Stimulated activated CD8-positive, alpha-beta memory T cell treated with anti-CD3 and anti-CD28 coated beads, Interleukin-4, amount 100 ng/mL, for 4 hours (primary cell): ENCODE data around the gene ZNF697.

Experiments used
- DNase-seq, 2 donors: peaks; one replicate each; pipeline ENCODE4 v3.0.0-alpha.2; 2020; ENCODE audit warnings: low read depth in 2 of 2, low spot score in 1 of 2

ZNF697 gene

DNA sequence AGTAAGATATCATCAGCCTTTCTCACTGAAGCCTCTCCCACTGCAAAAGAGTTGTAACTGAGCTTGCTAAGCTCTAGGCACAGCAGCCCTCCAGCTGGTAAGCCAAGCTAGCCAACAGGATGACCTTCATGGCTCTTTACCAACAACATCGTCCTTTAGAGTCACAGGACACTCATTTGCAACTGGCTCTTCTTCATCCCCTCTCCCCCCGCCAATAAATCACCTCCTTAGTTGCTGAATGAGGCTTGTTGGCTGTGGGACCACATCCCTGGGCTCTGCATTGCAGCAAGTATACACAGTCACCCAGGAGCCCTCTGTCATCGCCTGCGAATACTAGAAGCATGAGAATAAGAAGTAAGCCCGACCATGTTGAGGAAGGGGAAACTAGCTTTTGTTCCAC is 16.0 kb upstream of the ZNF697 start:
- DNase-seq, result no peak

DNA sequence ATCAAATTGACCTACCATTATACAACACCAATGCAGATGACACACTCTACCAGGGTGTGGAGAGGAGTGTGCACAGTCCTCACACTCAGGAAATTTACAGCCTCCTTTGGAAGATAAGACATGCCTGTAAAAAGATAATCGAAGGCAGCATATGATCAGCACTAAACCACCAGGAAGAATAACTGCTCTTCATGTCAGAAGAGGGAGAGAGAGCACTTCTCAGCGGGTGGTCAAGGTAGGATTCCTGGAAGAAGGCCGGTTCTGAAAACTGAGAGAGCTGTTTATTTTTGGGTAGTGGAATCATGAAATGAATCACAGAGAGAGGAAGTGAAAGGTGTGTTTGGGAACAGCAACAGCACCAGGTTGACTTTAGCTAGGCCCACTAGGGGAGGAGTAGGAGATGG is 14.0 kb upstream of the ZNF697 start:
- DNase-seq, result no peak

DNA sequence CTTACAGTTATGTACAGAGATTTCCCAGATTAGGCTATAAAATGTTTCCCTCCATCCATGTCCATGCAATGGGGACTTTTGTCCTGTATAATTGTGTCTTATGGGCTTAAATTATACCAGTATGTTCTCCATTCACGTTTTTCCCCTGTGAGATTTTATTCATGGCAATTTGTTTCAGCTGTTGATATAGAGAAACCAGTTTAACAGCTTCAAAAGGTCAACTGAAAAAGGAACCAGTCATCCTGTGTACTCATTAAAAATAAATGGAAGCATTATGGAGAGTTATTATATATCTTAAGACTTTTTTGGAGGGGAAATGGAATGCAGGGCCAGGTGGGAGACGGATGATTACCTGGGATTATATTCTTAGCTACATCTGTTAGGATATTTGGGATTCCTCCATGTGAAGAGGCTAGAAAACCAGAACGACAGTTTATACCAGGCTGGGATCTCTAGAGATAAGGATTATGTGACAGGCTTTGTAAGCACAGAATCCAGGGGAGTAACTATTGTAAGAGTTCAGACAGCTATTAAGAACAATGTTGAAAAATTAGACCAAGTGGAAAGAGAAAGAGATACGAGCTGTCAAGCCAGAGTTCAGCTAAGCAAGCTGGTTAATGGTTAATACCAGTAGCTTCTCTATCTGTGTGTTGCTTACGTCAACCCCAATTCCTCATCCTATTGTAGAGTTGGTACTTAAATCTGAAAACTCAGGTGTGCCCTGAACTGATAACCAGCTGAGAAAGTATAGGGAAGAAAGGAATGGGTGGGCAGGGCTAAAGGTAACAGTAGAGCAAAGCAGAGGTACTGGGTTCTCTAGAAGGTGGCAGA is 12.4 kb upstream of the ZNF697 start:
- no peak for DNase-seq

DNA sequence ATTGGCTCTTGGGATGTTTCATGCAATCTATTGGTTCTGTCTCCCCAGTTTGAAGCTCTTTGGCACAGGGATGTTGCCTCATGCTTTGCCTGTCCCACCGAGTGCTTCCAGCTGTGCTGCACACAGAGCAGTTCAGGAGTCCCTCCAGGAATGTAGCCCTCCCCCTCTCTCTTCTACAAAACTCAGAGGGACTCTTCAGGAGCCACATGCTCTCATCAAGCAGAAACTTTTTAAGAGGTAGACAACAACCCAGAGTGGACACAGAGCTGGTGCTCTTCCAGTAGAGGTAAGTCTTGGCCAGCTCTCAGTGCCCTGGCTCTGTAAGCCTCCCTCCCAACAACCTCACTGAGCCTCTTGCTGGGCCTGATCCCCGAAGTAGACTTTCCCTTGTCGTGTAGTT is 11.6 kb upstream of the ZNF697 start:
- no peak for DNase-seq

- DNase-seq, result no peak
These were observed 8.4 kb upstream of the ZNF697 start for GRCh38 chr1:119656410-119656955.

DNA sequence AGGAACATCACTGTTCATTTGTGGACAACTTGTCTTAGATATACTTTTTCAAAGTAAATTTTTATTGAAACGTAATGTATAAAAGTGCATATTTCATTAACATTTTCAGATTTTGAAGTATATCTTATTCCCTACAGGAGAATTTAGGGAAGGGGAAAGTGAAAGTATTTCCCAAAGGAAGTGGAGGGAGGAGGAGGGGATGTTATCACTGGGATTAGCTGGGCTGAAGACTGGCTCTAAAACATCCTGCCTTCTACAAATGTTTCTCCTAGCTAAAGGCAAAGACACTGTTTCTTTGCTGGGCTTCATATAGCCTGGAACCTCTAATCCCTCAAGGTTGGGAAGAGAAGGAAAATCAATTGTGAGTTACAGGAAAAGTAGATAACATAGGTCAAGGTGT is 7.1 kb upstream of the ZNF697 start:
- DNase-seq, result no peak

- no peak for DNase-seq
These were observed 5.7 kb upstream of the ZNF697 start for GRCh38 chr1:119653839-119654170.

- no peak for DNase-seq
These were observed 5.2 kb upstream of the ZNF697 start for GRCh38 chr1:119653135-119653838.

DNA sequence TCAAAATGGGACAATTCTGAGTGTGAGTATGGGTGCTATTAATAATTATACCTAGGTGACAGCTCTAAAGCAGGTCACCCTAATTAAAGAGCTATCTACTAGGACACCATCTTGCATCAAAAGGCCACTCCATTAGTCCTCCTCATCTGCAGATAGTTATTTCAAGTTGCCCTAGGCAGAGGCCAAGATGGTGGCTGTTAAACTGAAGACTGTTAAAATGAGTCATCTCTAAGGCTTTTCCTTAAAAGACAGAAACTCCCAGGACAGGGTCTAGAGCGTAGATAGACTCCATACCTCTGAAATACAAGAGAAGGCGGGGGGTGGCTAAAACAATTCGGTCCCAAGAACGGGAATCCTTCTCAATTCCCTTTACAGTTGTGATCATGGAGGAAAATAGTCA is 4.5 kb upstream of the ZNF697 start:
- no peak for DNase-seq

GRCh38 chr1:119651641-119652040 is 3.6 kb upstream of the ZNF697 start:
- DNase-seq, result no peak

- DNase-seq, result no peak
These were observed 3.1 kb upstream of the ZNF697 start for GRCh38 chr1:119651133-119651532.

GRCh38 chr1:119648620-119649004 is 546 bp upstream of the ZNF697 start:
- DNase-seq, result no peak

- DNase-seq, result no peak
These were observed 785 bp downstream of the ZNF697 start for GRCh38 chr1:119647228-119647733.

DNA sequence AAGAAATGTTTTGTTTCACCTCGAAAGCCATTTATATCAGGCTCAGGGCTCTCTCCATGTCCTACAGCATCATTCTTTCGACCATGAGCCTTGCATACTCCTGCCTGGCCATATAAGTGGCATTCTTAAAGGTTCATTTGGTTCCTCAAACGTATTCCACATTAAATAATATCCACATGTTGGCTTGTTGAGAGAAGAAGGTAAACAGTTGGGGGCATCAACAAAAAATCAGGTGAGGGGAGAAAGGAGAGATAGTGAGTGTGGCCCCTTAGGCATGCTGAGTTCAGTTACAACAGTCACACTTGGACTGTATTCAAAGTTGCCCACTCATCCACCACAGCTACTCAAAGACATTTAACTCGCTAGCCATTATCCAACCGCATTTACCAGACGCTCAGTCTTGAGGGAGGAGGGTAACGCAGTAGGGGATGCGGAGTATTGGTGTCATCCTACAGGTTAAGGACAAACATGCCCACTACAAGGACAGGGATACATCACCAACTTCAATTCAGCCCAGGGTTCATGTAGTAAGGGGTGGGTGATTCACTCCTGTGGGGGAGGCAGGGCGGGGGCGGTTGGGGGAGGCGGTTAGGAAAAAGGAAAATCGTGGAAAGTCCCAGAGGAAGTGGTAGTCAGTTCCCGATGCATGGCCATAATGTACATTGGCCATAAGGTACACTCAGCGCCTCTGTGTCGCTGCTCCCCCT is 1.4 kb downstream of the ZNF697 start:
- no peak for DNase-seq

- no peak for DNase-seq
These were observed 9.0 kb downstream of the ZNF697 start for GRCh38 chr1:119639109-119639508.

DNA sequence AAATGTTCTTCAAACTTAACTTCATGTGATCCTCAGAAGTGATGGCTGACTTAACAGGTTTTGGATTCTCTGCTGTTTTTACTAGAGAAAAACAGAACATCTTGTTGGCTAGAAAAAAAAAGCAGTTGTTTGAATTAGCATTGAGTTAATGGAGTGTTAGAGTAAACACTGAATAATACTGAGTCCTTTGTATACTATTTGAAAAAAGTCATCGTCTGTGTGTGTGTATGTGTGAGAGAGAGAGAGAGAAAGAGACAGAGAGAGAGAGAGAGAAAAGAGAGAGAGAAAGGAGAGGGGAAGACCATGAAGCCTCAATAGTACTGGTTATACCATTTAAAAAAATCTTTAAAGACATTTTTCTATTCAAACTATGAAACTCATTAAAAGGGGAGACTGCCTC is 10.4 kb downstream of the ZNF697 start:
- DNase-seq, result no peak

DNA sequence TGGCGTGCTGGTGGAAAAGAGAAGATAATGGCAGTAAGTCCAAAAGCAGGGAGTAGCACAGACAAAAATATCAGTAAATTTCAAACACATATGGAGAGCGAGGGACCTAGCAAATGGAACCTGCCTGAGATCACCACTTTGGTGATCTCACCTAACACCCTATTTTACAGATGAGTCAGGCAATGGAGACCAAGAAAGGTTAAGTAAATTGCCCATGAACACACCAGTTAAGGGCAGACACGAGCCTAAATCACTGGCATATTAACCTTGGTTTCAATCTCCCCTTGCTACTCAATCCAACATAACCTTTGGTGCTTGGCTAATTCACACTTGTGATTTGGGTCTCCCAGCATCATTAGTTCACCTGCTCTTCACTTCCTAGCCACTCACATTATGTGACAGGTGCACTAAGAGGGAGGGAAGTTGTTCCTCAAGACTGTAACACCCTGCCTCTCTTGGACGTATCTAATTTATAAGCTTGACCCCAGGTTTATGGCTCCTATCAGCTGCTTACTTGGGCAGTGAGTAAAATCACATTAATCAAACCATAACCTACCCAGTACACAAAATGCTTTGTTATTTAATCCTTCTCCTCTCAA is 11.5 kb downstream of the ZNF697 start:
- no peak for DNase-seq

DNA sequence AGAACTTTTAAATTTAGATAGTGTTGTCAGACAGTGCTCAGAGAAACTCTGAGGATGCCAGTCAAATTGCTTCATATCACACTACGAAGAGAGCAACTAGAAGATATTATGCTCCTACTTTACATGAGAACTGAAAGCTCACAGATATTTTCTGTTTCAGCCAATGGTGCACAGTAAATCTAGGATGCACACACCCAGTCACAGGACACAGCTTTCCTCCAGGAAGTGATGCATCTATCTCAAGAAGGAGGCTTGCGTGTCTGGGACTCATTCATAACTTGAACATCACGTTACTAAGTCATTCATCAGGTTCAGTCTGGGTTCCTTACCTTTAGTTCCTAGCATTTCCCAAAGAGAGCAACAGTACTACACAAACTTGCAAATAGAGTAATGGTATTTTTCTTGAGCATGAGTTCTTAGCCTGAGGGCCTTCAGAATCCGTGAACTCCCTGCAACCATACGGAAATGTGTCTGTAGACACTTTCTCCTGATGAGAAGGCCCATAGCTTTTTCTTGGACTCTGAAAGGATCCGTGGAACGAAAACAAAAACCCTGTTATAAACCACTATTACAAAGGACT is 12.2 kb downstream of the ZNF697 start:
- DNase-seq, result no peak

DNA sequence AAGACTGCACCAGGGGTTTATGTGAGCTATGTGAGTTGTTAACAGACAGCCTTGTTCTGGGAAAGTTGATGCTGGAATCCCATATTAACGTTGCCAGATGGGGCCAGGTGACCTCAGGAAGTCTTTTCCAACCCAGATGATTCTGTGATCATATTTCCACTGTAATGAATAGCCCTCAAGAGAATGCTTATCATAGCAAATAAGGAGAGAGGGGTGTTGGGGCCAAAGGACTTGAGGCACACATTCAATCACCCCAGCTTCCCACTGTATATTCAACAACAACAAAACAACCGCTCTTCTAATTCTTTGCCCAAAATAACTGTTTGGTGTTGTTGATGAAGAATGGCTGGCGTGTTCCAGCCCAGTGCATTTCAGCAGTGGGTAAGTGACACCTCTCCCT is 14.1 kb downstream of the ZNF697 start:
- DNase-seq, result no peak

GRCh38 chr1:119633575-119633974 is 14.5 kb downstream of the ZNF697 start:
- no peak for DNase-seq

DNA sequence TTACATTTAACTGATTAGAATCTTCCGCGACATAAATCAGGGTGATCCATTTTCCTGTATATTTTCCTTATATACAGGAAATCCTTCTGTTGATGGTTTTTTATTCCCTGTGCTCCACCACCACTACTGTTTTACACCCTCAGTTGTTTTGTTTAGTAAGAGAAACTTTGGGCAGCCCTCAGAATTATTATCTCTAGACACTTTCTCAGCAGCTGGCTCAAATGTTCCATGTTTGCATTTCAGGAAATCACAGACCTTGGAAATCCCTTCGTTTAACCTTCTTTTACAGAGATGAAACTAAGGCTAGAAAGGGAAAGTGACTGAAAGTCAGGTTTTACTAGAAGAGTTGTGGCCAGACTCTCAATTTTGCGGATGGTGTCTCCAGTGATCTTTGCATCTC is 15.2 kb downstream of the ZNF697 start:
- no peak for DNase-seq
